ENCODE measurements around the gene ZEB1.

ZEB1 gene

GRCh38 chr10:31578181-31578852 lies 259.3 kb downstream of the ZEB1 start:
- DNase-seq (ENCODE audit: extremely low read depth in 1 of 2, low read depth in 1 of 2) = no peak

GRCh38 chr10:31578951-31579350 lies 259.9 kb downstream of the ZEB1 start:
- DNase-seq (ENCODE audit: extremely low read depth in 1 of 2, low read depth in 1 of 2) = no peak

All from activated CD8-positive, alpha-beta memory T cell treated with anti-CD3 and anti-CD28 coated beads for 1 hour (primary cell).